Measurements from ENCODE around the gene MTG2.

DNA sequence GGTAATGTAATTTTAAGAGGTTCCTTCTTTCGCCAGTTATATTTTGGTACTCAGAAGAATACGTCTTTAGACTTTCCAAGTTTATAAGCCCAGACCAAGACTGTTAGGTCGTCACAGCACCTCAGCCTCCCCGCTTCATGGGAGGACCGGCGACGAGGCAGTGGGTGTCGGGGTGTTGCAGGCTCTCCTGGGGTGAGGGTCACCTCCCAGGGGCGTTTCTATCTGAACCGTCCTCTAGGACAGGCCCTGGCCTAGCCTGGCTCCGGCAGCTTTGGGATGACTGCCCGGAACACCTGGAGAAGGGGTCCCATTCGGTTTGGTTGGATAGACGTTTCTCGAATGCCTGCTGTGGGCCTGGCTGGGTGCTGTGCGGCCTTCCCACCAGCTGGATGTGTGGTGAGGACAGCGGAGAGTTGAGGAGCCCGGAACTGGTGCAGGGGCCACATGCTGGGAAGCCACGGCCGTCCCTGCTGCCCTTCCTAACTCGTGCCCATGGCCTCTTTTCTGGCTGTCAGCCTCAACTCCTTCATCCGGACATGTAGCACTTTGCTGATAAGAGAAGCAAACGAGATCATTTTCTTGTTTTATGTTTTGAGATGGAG lies 56.6 kb downstream of the MTG2 start:
- TF ChIP-seq CTCF (IDR thresholded peaks at IDR 0.05; ENCODE audit: insufficient read depth, low read depth, low read length) (no peak), EZH2 (IDR thresholded peaks at IDR 0.05; ENCODE audit: insufficient read depth, low read length) (no peak)

Data from astrocyte (in vitro differentiated cells and primary cell).